GM10248 (cell line): Measurements from ENCODE around the gene RBM6.
"Not testable (repeated sequence)": the region's sequence is repeated elsewhere in the genome, so short reads cannot be mapped to it uniquely, and the experiment has no call there.

Experiments used
- CTCF ChIA-PET: fragments of 300-600 bp; sonication (Branson Sonifier 250); formaldehyde crosslinking; extraction: SDS; loops from one replicate; lab custom pipeline; 2021; ENCODE audit warnings: antibody characterized with exemption; lab: Yijun Ruan, JAX
- POLR2A ChIA-PET: fragments of 350-650 bp; sonication (Branson Sonifier 250); formaldehyde crosslinking; extraction: SDS; loops from one replicate; lab custom pipeline; 2020; ENCODE audit warnings: antibody characterized with exemption; lab: Yijun Ruan, JAX
- DNase-seq: peaks from one replicate; pipeline ENCODE4 v3.0.0; 2012; ENCODE audit errors: extremely low spot score
- CTCF ChIP-seq: IDR thresholded peaks from 2 replicates; pipeline ENCODE4 v1.5.1; 2012; ENCODE audit warnings: mild to moderate bottlenecking, low read depth; ENCODE audit errors: extremely low read depth, missing control alignments, control extremely low read depth

RBM6 gene

GRCh38 chr3:49916686-49917085, 23.3 kb upstream of the RBM6 start:
- DNase-seq: no peak

GRCh38 chr3:49917806-49918590, 22.0 kb upstream of the RBM6 start:
- POLR2A ChIA-PET: interaction anchor here (1.0 kb wide), 1 partner anchor 12 kb away, joined by 3 read pairs; the partner anchor contains the start of gene MON1A
- CTCF ChIA-PET: interaction anchor here (1.0 to 2.0 kb wide), 3 partner anchors 8 to 13 kb away, joined by 3 to 5 read pairs (median 3); partner anchors contain the start of gene MON1A
- DNase-seq: not testable (repeated sequence)

More at GRCh38 chr3:49916686-49917085, 23.3 kb upstream of the RBM6 start:
- CTCF ChIA-PET: interaction anchor here (2.0 kb wide), 1 partner anchor 8 kb away, joined by 6 read pairs; no protein-coding TSS in a partner anchor
- no peak for TF ChIP-seq CTCF
- POLR2A ChIA-PET: no interaction called here

- TF ChIP-seq CTCF: no peak
- CTCF ChIA-PET: interaction anchor here (0.6 to 2.6 kb wide), 7 partner anchors 9 to 253 kb away, joined by 3 to 7 read pairs (median 3); partner anchors contain the start of gene INKA1
- POLR2A ChIA-PET: interaction anchor here (0.8 kb wide), 1 partner anchor 16 kb away, joined by 3 read pairs; no protein-coding TSS in a partner anchor
- DNase-seq: no peak
Measured at GRCh38 chr3:49924683-49925082, 15.3 kb upstream of the RBM6 start.

GRCh38 chr3:49925485-49925884, 14.5 kb upstream of the RBM6 start:
- no peak for TF ChIP-seq CTCF
- no peak for DNase-seq
- ChIA-PET CTCF (interaction anchor here (0.6 to 2.6 kb wide), 6 partner anchors 10 to 122 kb away, joined by 3 to 7 read pairs (median 4); partner anchors contain the start of gene INKA1), POLR2A (no interaction called here)

- TF ChIP-seq CTCF: no peak
- POLR2A ChIA-PET: no interaction called here
- CTCF ChIA-PET: no interaction called here
- DNase-seq: no peak
Measured at GRCh38 chr3:49926117-49926728, 13.7 kb upstream of the RBM6 start.

- no peak for TF ChIP-seq CTCF
- ChIA-PET CTCF (interaction anchor here (1.7 kb wide), 1 partner anchor 12 kb away, joined by 4 read pairs; no protein-coding TSS in a partner anchor), POLR2A (interaction anchor here (0.6 kb wide), 1 partner anchor 194 kb away, joined by 6 read pairs; no protein-coding TSS in a partner anchor)
- no peak for DNase-seq
Measured at GRCh38 chr3:49927798-49928197, 12.2 kb upstream of the RBM6 start.
